ENCODE measurements around the gene ZBTB46. TPM values are rescaled to one million over a fixed set of nuclear protein-coding genes. Genes with fewer than 3 reads are reported as not detected.

Gene ZBTB46
- total RNA-seq, 1 experiment from 2014 or later = 2.5 TPM

DNA sequence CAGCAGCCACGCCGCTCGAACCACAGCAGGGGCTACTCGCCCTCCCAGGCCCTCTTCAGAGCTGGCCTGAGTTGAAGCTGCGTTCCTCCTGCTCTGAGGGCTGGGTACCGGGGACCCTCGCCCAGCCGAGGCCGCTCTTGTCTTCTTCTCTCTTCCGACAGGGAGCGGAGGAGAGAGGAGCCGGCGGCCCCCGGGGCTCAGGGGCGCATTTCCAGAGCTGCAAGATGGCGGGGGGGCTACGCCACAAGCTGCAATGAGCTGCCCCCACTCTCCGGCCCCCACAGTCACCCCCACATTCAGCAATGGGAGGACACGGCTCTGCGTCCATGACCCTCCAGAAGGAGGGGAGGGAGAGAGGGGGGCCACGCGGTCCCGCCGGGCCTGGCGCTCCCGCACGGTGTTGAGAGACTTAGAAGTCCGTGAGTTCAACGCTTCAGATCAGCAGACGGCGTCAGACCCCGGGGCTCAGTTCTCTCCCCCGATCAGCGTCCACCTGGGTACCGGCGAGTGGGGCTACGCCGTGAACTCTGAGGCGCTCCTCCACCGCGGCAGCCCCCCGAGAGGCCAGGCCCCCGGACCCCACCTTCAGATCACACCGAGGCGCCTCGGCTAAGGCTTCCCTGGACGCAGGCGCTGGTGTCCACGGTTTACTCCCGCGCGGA is 59.9 kb downstream of the ZBTB46 start:
- Mint-ChIP-seq H3K9me3 (ENCODE audit: low read depth, unreplicated experiment) (no peaks in the 10 kb centered on the region), H3K27me3 (ENCODE audit: unreplicated experiment) (peaks cover 13% of the 10 kb centered on the region), H3K36me3 (ENCODE audit: insufficient read depth, unreplicated experiment) (no peaks in the 10 kb centered on the region), H3K4me3 (ENCODE audit: low read depth, unreplicated experiment) (no peak overlapping the region), H3K27ac (ENCODE audit: unreplicated experiment) (no peak overlapping the region), H3K4me1 (ENCODE audit: low read depth, unreplicated experiment) (no peaks in the 10 kb centered on the region)
- TF ChIP-seq, protein P1, sequence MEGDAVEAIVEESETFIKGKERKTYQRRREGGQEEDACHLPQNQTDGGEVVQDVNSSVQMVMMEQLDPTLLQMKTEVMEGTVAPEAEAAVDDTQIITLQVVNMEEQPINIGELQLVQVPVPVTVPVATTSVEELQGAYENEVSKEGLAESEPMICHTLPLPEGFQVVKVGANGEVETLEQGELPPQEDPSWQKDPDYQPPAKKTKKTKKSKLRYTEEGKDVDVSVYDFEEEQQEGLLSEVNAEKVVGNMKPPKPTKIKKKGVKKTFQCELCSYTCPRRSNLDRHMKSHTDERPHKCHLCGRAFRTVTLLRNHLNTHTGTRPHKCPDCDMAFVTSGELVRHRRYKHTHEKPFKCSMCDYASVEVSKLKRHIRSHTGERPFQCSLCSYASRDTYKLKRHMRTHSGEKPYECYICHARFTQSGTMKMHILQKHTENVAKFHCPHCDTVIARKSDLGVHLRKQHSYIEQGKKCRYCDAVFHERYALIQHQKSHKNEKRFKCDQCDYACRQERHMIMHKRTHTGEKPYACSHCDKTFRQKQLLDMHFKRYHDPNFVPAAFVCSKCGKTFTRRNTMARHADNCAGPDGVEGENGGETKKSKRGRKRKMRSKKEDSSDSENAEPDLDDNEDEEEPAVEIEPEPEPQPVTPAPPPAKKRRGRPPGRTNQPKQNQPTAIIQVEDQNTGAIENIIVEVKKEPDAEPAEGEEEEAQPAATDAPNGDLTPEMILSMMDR (IDR thresholded peaks at IDR 0.05; ENCODE audit: unreplicated experiment) = no peak
- CTCF ChIA-PET = no interaction called here
- intact Hi-C loops (cut with micrococcal nuclease; ENCODE audit: unreplicated experiment) = no loop called here
- BruUV-seq (replicated peaks) = no TSS peak
- no peak for DNase-seq

DNA sequence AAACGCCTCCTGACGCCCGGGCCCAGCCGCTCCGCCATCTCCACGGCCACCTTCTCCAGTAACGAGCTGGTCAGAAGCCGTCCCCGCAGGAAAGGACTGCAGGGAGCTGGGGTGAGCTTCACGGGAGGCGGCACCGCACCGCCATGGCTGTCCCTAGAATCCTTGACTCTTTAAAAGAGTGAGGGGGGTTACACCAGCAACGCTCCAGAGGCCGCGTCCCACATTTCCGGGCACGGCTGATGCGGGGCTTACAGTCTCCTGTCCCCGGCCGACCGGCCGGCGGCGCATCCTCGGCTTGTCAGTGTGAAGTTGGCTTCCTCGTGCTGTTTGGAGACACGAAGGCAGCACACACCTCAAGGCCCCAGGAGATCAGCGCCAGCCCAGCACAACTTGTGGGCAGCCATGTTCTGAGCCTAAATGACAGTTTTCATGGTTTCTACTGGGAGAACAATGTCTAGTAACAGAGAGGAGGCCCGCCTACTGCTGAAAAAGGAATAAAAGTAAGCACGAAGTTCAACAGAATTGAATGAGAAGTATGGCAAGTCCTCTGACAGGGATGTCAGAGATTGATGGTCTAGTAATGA is 61.1 kb downstream of the ZBTB46 start:
- H3K27me3 Mint-ChIP-seq (ENCODE audit: unreplicated experiment) = peaks cover 13% of the 10 kb centered on the region
- no peak overlapping the region for H3K4me3 Mint-ChIP-seq (ENCODE audit: low read depth, unreplicated experiment)
- H3K27ac Mint-ChIP-seq (ENCODE audit: unreplicated experiment) = no peak overlapping the region
- TF ChIP-seq, protein P1 (IDR thresholded peaks at IDR 0.05; ENCODE audit: unreplicated experiment) = no peak
- BruUV-seq (replicated peaks) = no TSS peak
- no peaks in the 10 kb centered on the region for H3K4me1 Mint-ChIP-seq (ENCODE audit: low read depth, unreplicated experiment)
- no peaks in the 10 kb centered on the region for H3K36me3 Mint-ChIP-seq (ENCODE audit: insufficient read depth, unreplicated experiment)
- intact Hi-C loops (cut with micrococcal nuclease; ENCODE audit: unreplicated experiment) = no loop called here
- CTCF ChIA-PET = no interaction called here
- DNase-seq = no peak
- H3K9me3 Mint-ChIP-seq (ENCODE audit: low read depth, unreplicated experiment) = no peaks in the 10 kb centered on the region

DNA sequence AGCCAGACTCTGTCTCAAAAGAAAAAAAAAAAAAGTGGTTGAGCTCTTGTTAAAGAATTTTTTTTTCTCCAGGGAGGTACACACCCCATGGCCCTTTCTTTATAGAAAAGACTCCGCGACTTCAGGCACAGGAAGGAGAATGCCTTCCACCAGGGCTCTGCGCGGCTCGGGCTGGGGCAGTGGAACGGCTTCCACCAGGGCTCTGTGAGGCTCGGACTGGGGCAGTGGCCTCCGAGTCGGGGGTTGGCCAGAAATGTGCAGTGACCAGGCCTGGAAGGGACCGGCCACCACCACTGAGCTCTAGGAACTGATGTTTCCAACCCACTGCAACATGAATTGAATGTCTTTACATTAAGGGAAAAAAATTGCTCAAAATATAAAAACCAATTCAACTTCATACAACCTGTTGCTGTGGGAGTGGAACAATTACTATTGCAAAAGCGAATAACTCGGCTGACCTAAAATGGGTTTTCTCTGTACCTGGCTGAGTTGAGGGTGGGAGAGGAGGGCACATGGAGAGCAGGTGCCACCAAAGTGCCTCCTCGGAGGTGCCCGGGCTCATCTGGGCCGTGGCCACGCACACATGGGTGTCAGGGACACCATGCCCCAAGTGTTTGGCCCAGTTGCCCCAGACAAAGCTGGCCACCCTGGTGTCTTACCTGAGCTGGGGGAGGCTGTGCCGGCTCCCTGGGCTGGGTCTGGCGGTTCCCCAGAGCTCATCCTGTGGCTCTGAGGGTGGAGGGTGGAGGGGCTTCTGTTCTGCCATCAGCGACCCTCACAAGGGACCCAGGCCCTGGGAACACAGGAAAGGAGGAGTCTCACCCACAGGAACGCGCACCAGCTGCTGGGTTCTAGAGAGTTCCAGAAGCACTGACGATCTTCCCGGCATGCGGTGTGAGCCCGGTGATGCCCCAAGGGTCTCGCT is 62.2 kb downstream of the ZBTB46 start:
- Mint-ChIP-seq H3K4me1 (ENCODE audit: low read depth, unreplicated experiment) (no peaks in the 10 kb centered on the region), H3K4me3 (ENCODE audit: low read depth, unreplicated experiment) (no peak overlapping the region), H3K27me3 (ENCODE audit: unreplicated experiment) (peaks cover 13% of the 10 kb centered on the region), H3K36me3 (ENCODE audit: insufficient read depth, unreplicated experiment) (no peaks in the 10 kb centered on the region), H3K9me3 (ENCODE audit: low read depth, unreplicated experiment) (no peaks in the 10 kb centered on the region), H3K27ac (ENCODE audit: unreplicated experiment) (no peak overlapping the region)
- CTCF ChIA-PET = interaction anchor here (0.6 kb wide), 1 partner anchor 351 kb away, joined by 3 read pairs; no protein-coding TSS in a partner anchor
- no peak for DNase-seq
- TF ChIP-seq, protein P1 (IDR thresholded peaks at IDR 0.05; ENCODE audit: unreplicated experiment) = no peak
- no TSS peak for BruUV-seq (replicated peaks)
- intact Hi-C loops (cut with micrococcal nuclease; ENCODE audit: unreplicated experiment) = no loop called here

DNA sequence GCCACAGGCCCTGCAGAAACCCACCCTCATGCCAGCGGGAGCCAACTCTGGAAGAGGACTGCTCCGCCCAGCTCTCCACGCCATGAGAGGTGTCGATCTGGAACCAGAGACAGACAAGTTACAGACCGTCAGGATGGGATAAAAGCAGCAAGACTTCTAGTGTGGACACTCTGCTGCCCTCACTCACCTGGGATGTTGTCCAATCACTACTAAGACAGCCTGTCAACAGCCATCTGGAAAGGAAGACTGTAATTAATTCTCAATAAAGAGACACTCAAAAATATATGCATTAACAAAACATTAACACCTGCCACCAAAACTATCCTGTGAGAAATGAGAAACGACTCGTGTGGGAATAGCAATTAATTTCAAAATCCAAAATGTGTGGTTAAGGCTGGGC is 63.2 kb downstream of the ZBTB46 start:
- Mint-ChIP-seq H3K27ac (ENCODE audit: unreplicated experiment) (no peak overlapping the region), H3K9me3 (ENCODE audit: low read depth, unreplicated experiment) (no peaks in the 10 kb centered on the region), H3K36me3 (ENCODE audit: insufficient read depth, unreplicated experiment) (no peaks in the 10 kb centered on the region), H3K4me3 (ENCODE audit: low read depth, unreplicated experiment) (no peak overlapping the region), H3K4me1 (ENCODE audit: low read depth, unreplicated experiment) (no peaks in the 10 kb centered on the region), H3K27me3 (ENCODE audit: unreplicated experiment) (peaks cover 18% of the 10 kb centered on the region)
- TF ChIP-seq, protein P1 (IDR thresholded peaks at IDR 0.05; ENCODE audit: unreplicated experiment) = no peak
- intact Hi-C loops (cut with micrococcal nuclease; ENCODE audit: unreplicated experiment) = no loop called here
- no TSS peak for BruUV-seq (replicated peaks)
- CTCF ChIA-PET = no interaction called here
- DNase-seq = no peak

All from Calu3 (cell line).